ENCODE data around the gene HSPA1B.
"Not testable (repeated sequence)": the region's sequence is repeated elsewhere in the genome, so short reads cannot be mapped to it uniquely, and the experiment has no call there.

The HSPA1B gene

GRCh38 chr6:31860349-31860748 lies 32.8 kb downstream of the HSPA1B start:
- DNase-seq = no peak

- no peak for DNase-seq
Measured at GRCh38 chr6:31861150-31861549, 33.6 kb downstream of the HSPA1B start.

- no peak for DNase-seq
Measured at GRCh38 chr6:31861919-31862343, 34.4 kb downstream of the HSPA1B start.

- DNase-seq = peak; percentile 100
Measured at GRCh38 chr6:31862344-31863235, 35.1 kb downstream of the HSPA1B start, which contains the start of gene NEU1. Gene NEU1, minus strand, starts transcription at chr6:31862821. Its CDS starts 45 bp downstream, at chr6:31862776.

- not testable (repeated sequence) for DNase-seq
Measured at GRCh38 chr6:31864123-31864562, 36.6 kb downstream of the HSPA1B start.

- no peak for DNase-seq
Measured at GRCh38 chr6:31864818-31865204, 37.3 kb downstream of the HSPA1B start.

- DNase-seq = no peak
Measured at GRCh38 chr6:31865205-31866118, 37.9 kb downstream of the HSPA1B start.

- not testable (repeated sequence) for DNase-seq
Measured at GRCh38 chr6:31868658-31868971, 41.1 kb downstream of the HSPA1B start.

- DNase-seq = no peak
Measured at GRCh38 chr6:31869343-31869742, 41.8 kb downstream of the HSPA1B start.

- DNase-seq = no peak
Measured at GRCh38 chr6:31870385-31870921, 42.9 kb downstream of the HSPA1B start.

- DNase-seq = no peak
Measured at GRCh38 chr6:31871046-31871659, 43.6 kb downstream of the HSPA1B start.

GRCh38 chr6:31874084-31874670 lies 46.6 kb downstream of the HSPA1B start:
- no peak for DNase-seq

- no peak for DNase-seq
Measured at GRCh38 chr6:31874836-31875572, 47.5 kb downstream of the HSPA1B start.

- no peak for DNase-seq
Measured at GRCh38 chr6:31875877-31876276, 48.3 kb downstream of the HSPA1B start.

- DNase-seq = no peak
Measured at GRCh38 chr6:31876357-31876756, 48.8 kb downstream of the HSPA1B start.

- no peak for DNase-seq
Measured at GRCh38 chr6:31877125-31877650, 49.6 kb downstream of the HSPA1B start.

- DNase-seq = peak; percentile 46
Measured at GRCh38 chr6:31877651-31878161, 50.2 kb downstream of the HSPA1B start.

- no peak for DNase-seq
Measured at GRCh38 chr6:31878222-31878621, 50.7 kb downstream of the HSPA1B start.

- no peak for DNase-seq
Measured at GRCh38 chr6:31878726-31879125, 51.2 kb downstream of the HSPA1B start, which contains the start of gene SLC44A4. Gene SLC44A4, minus strand, starts transcription at chr6:31878997. Its CDS starts 17 bp downstream, at chr6:31878980.

GRCh38 chr6:31879143-31879542 lies 51.6 kb downstream of the HSPA1B start:
- no peak for DNase-seq

Data from NCI-H2029 (cell line).